HepG2 (cell line): ENCODE results near the gene MPPE1. TPM values are rescaled to one million over a fixed set of nuclear protein-coding genes. Genes with fewer than 3 reads are reported as not detected.
A peak's percentile ranks its signal among the peaks of the same experiment; 100 is the strongest.

Experiments
- ARID3A ChIP-seq: IDR thresholded peaks from 2 replicates; pipeline ENCODE4 v1.6.1; 2012; ENCODE audit warnings: low read depth, low read length, improper control_type of control experiment
- EP300 ChIP-seq, 3 experiments: sonication (generic) in 1 of 3; formaldehyde crosslinking in 1 of 3; IDR thresholded peaks; 2 replicates each; pipeline versions ENCODE4 v1.5.1 to v1.6.1; 2011 to 2020; ENCODE audit warnings: low read depth in 2 of 3, low read length in 2 of 3, borderline replicate concordance in 1 of 3, improper control_type of control experiment in 1 of 3, mild to moderate bottlenecking in 1 of 3, missing genetic modification reagents in 1 of 3, moderate library complexity in 1 of 3
- GTF2F1 ChIP-seq: fragments of 150-350 bp; IDR thresholded peaks from 2 replicates; pipeline ENCODE4 v1.6.1; 2014; ENCODE audit warnings: low read length
- IRF9 ChIP-seq: sonication (generic); formaldehyde crosslinking; IDR thresholded peaks from 2 replicates; pipeline ENCODE4 v1.8.0; 2022; ENCODE audit warnings: missing genetic modification reagents, mild to moderate bottlenecking, borderline replicate concordance
- JARID2 ChIP-seq: sonication (generic); formaldehyde crosslinking; IDR thresholded peaks from 2 replicates; pipeline ENCODE4 v1.8.1; 2023; ENCODE audit warnings: missing genetic modification reagents, inconsistent platforms; ENCODE audit not compliant: insufficient replicate concordance
- RFXANK ChIP-seq: IDR thresholded peaks from 2 replicates; pipeline ENCODE4 v1.6.1; 2016
- SNAPC2 ChIP-seq: sonication (generic); formaldehyde crosslinking; IDR thresholded peaks from 2 replicates; pipeline ENCODE4 v1.8.1; 2022; ENCODE audit warnings: mild to moderate bottlenecking, missing genetic modification reagents
- TAF1 ChIP-seq: sonication (generic); formaldehyde crosslinking; IDR thresholded peaks from 2 replicates; pipeline ENCODE4 v1.4.0; 2020; ENCODE audit warnings: missing genetic modification reagents
- TFDP2 ChIP-seq: sonication (generic); formaldehyde crosslinking; IDR thresholded peaks from 2 replicates; pipeline ENCODE4 v1.4.0; 2020; ENCODE audit warnings: missing genetic modification reagents
- TP53 ChIP-seq: sonication (generic); formaldehyde crosslinking; conservative IDR thresholded peaks from 2 replicates; pipeline ENCODE4 v1.4.0; 2020; ENCODE audit warnings: missing genetic modification reagents
- YEATS2 ChIP-seq: sonication (generic); formaldehyde crosslinking; IDR thresholded peaks from 2 replicates; pipeline ENCODE4 v1.4.0; 2020; ENCODE audit warnings: missing genetic modification reagents, borderline replicate concordance
- ZFP36 ChIP-seq: fragments of 150-350 bp; IDR thresholded peaks from 2 replicates; pipeline ENCODE4 v1.6.1; 2018; ENCODE audit warnings: borderline replicate concordance, low read length, low read depth; ENCODE audit not compliant: partially characterized antibody
- ZKSCAN8 ChIP-seq: IDR thresholded peaks from 2 replicates; pipeline ENCODE4 v1.6.1; 2016; ENCODE audit warnings: borderline replicate concordance, missing genetic modification reagents, missing compliant biosample characterization
- ZNF232 ChIP-seq: sonication (generic); formaldehyde crosslinking; IDR thresholded peaks from 2 replicates; pipeline ENCODE4 v1.4.0; 2020; ENCODE audit warnings: missing genetic modification reagents, borderline replicate concordance
- ZNF329 ChIP-seq: sonication (generic); formaldehyde crosslinking; IDR thresholded peaks from 2 replicates; pipeline ENCODE4 v1.9.0; 2021; ENCODE audit warnings: low read depth, mild to moderate bottlenecking, missing genetic modification reagents
- ZNF770 ChIP-seq: sonication (generic); formaldehyde crosslinking; IDR thresholded peaks from 2 replicates; pipeline ENCODE4 v1.5.0; 2020; ENCODE audit warnings: mild to moderate bottlenecking, missing genetic modification reagents
- ZNF792 ChIP-seq: IDR thresholded peaks from 2 replicates; pipeline ENCODE4 v1.6.1; 2016
- ZSCAN22 ChIP-seq: sonication (generic); formaldehyde crosslinking; IDR thresholded peaks from 2 replicates; pipeline ENCODE4 v1.4.0; 2020; ENCODE audit warnings: mild to moderate bottlenecking, missing genetic modification reagents
- ZUFSP ChIP-seq: sonication (generic); formaldehyde crosslinking; IDR thresholded peaks from 2 replicates; pipeline ENCODE4 v1.9.0; 2021; ENCODE audit warnings: missing genetic modification reagents, mild to moderate bottlenecking, borderline replicate concordance
- polyA plus RNA-seq, 8 experiments: library from polyadenylated mRNA; depleted of rRNA in 3 of 8; stranded (reverse) in 7 of 8; unstranded in 1 of 8; fragments of >200 nt; fragmentation: Illumina TruSeq in 4 of 8; extraction: Trizol in 4 of 8; gene quantifications; 2 replicates each; pipeline versions ENCODE4 v1.2.1 to v1.2.3, GENCODE V29; 2011 to 2016; ENCODE audit warnings: low read depth in 4 of 8, missing spikeins in 1 of 8, mixed read lengths in 1 of 8; ENCODE audit not compliant: insufficient read depth in 1 of 8
- total RNA-seq, 5 experiments: library from RNA; depleted of rRNA; stranded (reverse); fragments of >200 nt; fragmentation: Illumina TruSeq; extraction: Trizol; gene quantifications; 2 replicates each; pipeline ENCODE4 v1.2.3, GENCODE V29; 2016; ENCODE audit warnings: low read depth in 1 of 5

The MPPE1 gene
- total and polyA plus RNA-seq, 2 of the 13 experiments (the other 11 are each of a cell fraction or from before 2014, with no cell fraction given), result 9.6 to 11.9 TPM

DNA sequence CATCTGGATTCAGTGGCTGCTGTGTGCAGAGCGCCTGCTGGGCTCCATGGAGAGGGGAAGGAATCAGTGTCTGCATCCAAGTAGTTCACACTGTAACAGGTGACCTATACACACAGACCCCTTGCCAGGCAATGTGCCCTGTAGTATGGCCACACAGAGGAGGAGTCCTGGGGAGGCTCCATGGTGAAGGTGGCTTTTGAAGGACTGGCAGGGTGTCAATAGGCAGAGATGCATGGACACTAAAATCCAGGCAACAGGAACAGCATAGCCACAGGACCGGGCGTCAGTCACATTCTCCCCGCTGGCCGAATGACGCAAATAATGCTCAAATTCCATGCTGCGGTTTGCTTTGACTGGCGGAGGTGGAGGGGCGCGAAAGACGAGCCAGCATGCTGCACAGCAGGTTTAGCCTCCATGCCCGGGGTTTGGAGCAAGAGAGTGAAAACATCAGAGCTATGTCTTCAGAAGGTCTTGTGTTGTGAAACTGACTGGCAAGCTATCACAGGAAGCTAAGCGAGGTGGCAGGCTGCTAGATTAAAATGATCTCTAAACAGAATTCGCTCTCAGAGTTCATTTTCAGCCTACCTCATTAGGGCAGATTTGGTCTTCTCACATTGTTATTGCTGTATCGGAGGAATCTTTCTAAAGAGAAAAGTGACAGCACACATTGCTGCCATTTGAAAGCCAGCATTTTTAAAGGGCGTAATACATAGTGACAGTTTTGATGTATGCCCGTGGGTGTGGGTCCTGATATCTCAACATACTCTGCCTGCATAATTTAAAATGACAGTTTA is 58.1 kb downstream of the MPPE1 start (continued):
- TF ChIP-seq TFDP2 (CRISPR knock-in tag), result peak; percentile 89
- 0 out of 2 replicates have a peak, but pooled peaks have one; percentile 61 for TF ChIP-seq ZNF792 (CRISPR knock-in tag)
- no peak for TF ChIP-seq ZKSCAN8 (CRISPR knock-in tag)
- TF ChIP-seq ZFP36, result no peak
- TF ChIP-seq RFXANK, result no peak
- no peak for TF ChIP-seq IRF9 (CRISPR knock-in tag)
- no peak for TF ChIP-seq YEATS2 (CRISPR knock-in tag)
- no peak for TF ChIP-seq ZNF329 (CRISPR knock-in tag)
- no peak for TF ChIP-seq GTF2F1
- TF ChIP-seq SNAPC2 (CRISPR knock-in tag), result no peak
- no peak for TF ChIP-seq ZSCAN22 (CRISPR knock-in tag)
- TF ChIP-seq TP53 (CRISPR knock-in tag), result no peak
- TF ChIP-seq JARID2, result no peak
- no peak for TF ChIP-seq ZNF232 (CRISPR knock-in tag)
- no peak for TF ChIP-seq ZNF770 (CRISPR knock-in tag)
- TF ChIP-seq TAF1 (CRISPR knock-in tag), result peak; percentile 32; the same call in 1 of the 2 replicates
- TF ChIP-seq EP300 (IDR thresholded peaks at IDR 0.05; ENCODE audit: low read depth in 2 of 2, low read length in 2 of 2), result no peak; a peak in 1 of 4 replicates
- TF ChIP-seq EP300 (CRISPR knock-in tag; IDR thresholded peaks at IDR 0.05; ENCODE audit: borderline replicate concordance), result peak; percentile 53; the same call in 1 of the 2 replicates
- TF ChIP-seq ARID3A, result no peak
- no peak for TF ChIP-seq ZUFSP (CRISPR knock-in tag)
